GM12878 (cell line): Measurements from ENCODE around the gene HBP1. TPM values are rescaled to one million over a fixed set of nuclear protein-coding genes. Genes with fewer than 3 reads are reported as not detected.

Experiments
- CBX5 ChIP-seq: sonication (generic); IDR thresholded peaks from 2 replicates; pipeline ENCODE4 v1.6.1; 2016; ENCODE audit warnings: low read depth, moderate library complexity, mild to moderate bottlenecking, inconsistent platforms
- CREM ChIP-seq: IDR thresholded peaks from 2 replicates; pipeline ENCODE4 v1.6.1; 2014; ENCODE audit warnings: antibody characterized with exemption, low read depth
- EED ChIP-seq: sonication (generic); IDR thresholded peaks from 2 replicates; pipeline ENCODE4 v1.6.1; 2016; ENCODE audit warnings: antibody characterized with exemption, low read depth
- IKZF2 ChIP-seq, 2 experiments: fragments of 450-650 bp; IDR thresholded peaks; 2 replicates each; pipeline ENCODE4 v1.6.1; 2017; ENCODE audit warnings: mild to moderate bottlenecking in 2 of 2, moderate library complexity in 2 of 2
- IRF4 ChIP-seq: IDR thresholded peaks from 2 replicates; pipeline ENCODE4 v1.6.1; 2011; ENCODE audit warnings: low read depth, low read length
- NFXL1 ChIP-seq: fragments of 450-650 bp; IDR thresholded peaks from 2 replicates; pipeline ENCODE4 v1.6.1; 2017; ENCODE audit warnings: antibody characterized with exemption, mild to moderate bottlenecking, borderline replicate concordance
- polyA plus RNA-seq, 11 experiments: library from polyadenylated mRNA; depleted of rRNA in 4 of 11; unstranded in 6 of 11; stranded (reverse) in 5 of 11; fragments of >200 nt; fragmentation: Nextera tagmentation in 4 of 11; fragmentation: Illumina TruSeq in 1 of 11; extraction: Ambion mirVana in 4 of 11; extraction: Trizol in 1 of 11; gene quantifications; 1 replicate in 1 of 11; 2 replicates in 10 of 11; pipeline versions ENCODE4 v1.2.1 to v1.2.3, GENCODE V29; 2011 to 2016; ENCODE audit warnings: inconsistent platforms in 2 of 11, missing spikeins in 2 of 11, low read depth in 1 of 11
- total RNA-seq, 4 experiments: library from RNA; depleted of rRNA in 3 of 4; stranded (reverse); fragments of >200 nt in 3 of 4; fragmentation: Illumina TruSeq in 1 of 4; extraction: Trizol in 1 of 4; gene quantifications; 2 replicates each; pipeline versions ENCODE4 v1.2.1 to v1.2.3, GENCODE V29; 2013 to 2021
- TF ChIP-seq, protein P1 (sequence below): fragments of 450-650 bp; IDR thresholded peaks from 2 replicates; pipeline ENCODE4 v1.6.1; 2018; ENCODE audit warnings: mild to moderate bottlenecking, low read depth, moderate library complexity; ENCODE audit not compliant: partially characterized antibody
- TF ChIP-seq, protein P2 (sequence below): fragments of 450-650 bp; IDR thresholded peaks from 2 replicates; pipeline ENCODE4 v1.6.1; 2017; ENCODE audit warnings: mild to moderate bottlenecking, low read depth, inconsistent platforms; ENCODE audit not compliant: poor library complexity, severe bottlenecking

Gene HBP1
- total and polyA plus RNA-seq, 10 of the 15 experiments (the other 5 are each of a cell fraction or from before 2014, with no cell fraction given): 5.8 to 30.9 (median 9.4) TPM

DNA sequence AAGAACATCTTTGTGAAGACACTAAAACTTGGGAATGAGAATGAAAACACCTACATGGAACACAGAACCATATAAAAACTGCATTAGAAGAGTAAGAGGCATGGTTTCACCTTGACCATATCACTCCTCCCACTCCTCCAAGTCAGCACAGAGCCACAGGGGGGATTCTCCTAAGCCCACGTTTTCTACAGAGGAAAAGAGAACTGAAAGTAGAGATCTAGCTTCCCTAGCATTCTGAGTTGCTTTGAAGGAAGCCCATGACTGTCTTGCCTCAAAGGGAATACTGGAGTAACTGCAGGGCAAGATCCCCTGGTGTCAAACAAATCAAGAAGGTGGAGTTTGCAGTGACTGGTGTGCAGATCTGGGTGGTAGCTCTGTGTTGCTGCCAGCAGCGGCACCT lies 43.9 kb downstream of the HBP1 start (continued):
- TF ChIP-seq, protein P1, sequence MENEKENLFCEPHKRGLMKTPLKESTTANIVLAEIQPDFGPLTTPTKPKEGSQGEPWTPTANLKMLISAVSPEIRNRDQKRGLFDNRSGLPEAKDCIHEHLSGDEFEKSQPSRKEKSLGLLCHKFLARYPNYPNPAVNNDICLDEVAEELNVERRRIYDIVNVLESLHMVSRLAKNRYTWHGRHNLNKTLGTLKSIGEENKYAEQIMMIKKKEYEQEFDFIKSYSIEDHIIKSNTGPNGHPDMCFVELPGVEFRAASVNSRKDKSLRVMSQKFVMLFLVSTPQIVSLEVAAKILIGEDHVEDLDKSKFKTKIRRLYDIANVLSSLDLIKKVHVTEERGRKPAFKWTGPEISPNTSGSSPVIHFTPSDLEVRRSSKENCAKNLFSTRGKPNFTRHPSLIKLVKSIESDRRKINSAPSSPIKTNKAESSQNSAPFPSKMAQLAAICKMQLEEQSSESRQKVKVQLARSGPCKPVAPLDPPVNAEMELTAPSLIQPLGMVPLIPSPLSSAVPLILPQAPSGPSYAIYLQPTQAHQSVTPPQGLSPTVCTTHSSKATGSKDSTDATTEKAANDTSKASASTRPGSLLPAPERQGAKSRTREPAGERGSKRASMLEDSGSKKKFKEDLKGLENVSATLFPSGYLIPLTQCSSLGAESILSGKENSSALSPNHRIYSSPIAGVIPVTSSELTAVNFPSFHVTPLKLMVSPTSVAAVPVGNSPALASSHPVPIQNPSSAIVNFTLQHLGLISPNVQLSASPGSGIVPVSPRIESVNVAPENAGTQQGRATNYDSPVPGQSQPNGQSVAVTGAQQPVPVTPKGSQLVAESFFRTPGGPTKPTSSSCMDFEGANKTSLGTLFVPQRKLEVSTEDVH: no peak
- TF ChIP-seq, protein P2, sequence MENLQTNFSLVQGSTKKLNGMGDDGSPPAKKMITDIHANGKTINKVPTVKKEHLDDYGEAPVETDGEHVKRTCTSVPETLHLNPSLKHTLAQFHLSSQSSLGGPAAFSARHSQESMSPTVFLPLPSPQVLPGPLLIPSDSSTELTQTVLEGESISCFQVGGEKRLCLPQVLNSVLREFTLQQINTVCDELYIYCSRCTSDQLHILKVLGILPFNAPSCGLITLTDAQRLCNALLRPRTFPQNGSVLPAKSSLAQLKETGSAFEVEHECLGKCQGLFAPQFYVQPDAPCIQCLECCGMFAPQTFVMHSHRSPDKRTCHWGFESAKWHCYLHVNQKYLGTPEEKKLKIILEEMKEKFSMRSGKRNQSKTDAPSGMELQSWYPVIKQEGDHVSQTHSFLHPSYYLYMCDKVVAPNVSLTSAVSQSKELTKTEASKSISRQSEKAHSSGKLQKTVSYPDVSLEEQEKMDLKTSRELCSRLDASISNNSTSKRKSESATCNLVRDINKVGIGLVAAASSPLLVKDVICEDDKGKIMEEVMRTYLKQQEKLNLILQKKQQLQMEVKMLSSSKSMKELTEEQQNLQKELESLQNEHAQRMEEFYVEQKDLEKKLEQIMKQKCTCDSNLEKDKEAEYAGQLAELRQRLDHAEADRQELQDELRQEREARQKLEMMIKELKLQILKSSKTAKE: no peak
- TF ChIP-seq IRF4 (peak; percentile 27; the same call in 1 of the 2 replicates), CBX5 (no peak), IKZF2 (IDR thresholded peaks at IDR 0.05) (peak; percentile 37 to 39; a peak in 2 of 4 replicates), NFXL1 (no peak), EED (no peak), CREM (no peak)
